ENCODE measurements around the gene CCDC86. TPM values are rescaled to one million over a fixed set of nuclear protein-coding genes. Genes with fewer than 3 reads are reported as not detected.

The CCDC86 gene
- total RNA-seq, 4 donors from 2014 or later = 15.9 to 41.1 (median 27.3) TPM

DNA sequence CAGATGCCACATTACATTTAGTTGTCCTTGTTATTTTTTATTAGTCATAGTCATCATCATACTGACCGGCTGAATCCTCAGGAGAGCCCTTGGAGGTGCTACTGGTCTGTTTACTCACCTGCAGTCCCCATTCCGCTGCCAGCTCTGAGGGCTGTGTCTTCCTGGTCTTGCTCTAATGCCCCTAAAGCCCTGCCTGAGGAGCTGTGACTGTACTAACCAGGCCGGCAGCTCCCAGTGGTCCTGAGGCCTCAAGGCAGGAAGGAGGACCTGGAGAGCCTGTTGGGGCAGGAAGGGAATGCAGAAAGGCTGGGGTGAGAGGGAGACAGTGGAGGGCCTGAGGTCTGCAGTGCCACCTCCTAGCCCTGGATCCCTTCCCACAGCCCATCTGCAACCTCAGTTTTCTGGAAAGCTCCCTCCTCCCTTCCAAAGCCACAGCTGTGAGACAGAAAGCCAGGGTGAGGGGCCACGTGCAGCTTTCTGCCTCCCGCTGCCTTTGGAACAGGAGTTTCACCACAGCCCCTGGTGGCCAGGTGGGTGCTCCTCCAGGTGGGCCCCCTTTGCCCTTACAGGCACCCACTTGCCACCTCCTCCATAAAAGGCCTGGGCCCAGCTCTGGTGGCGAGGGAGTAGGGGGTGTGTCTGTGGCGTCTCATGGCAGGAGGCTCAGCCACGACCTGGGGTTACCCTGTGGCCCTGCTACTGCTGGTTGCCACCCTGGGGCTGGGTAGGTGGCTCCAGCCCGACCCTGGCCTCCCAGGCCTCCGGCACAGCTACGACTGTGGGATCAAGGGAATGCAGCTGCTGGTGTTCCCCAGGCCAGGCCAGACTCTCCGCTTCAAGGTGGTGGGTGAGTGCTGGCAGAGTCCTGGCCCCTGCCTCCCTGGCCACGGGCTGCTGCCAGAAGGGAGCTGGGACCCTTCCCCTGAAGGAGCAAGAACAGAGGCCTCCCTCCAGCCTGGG is 25.3 kb downstream of the CCDC86 start, which contains the start of gene ZP1:
TSS of gene ZP1 (plus strand) at position 632 of the 960 bp plus-strand sequence. CDS start at position 652, 20 bp downstream.
- Histone ChIP-seq H3K27ac (no peak within 1 kb of the TSS), H3K36me3 (no peaks in the 10 kb centered on the region), H3K9me3 (no peaks in the 10 kb centered on the region), H3K4me1 (peaks cover 0 to 11% (median 0%) of the 10 kb centered on the region in 4 donors), H3K4me3 (no peak within 1 kb of the TSS), H3K27me3 (no peaks in the 10 kb centered on the region)
- peak; percentile 23 to 41 for DNase-seq (ENCODE audit: low spot score in 2 of 2)
- 47 to 70% methylated on average over 9 to 13 of the region's 13 CpGs for WGBS, 2 donors
- TF ChIP-seq, protein P1, sequence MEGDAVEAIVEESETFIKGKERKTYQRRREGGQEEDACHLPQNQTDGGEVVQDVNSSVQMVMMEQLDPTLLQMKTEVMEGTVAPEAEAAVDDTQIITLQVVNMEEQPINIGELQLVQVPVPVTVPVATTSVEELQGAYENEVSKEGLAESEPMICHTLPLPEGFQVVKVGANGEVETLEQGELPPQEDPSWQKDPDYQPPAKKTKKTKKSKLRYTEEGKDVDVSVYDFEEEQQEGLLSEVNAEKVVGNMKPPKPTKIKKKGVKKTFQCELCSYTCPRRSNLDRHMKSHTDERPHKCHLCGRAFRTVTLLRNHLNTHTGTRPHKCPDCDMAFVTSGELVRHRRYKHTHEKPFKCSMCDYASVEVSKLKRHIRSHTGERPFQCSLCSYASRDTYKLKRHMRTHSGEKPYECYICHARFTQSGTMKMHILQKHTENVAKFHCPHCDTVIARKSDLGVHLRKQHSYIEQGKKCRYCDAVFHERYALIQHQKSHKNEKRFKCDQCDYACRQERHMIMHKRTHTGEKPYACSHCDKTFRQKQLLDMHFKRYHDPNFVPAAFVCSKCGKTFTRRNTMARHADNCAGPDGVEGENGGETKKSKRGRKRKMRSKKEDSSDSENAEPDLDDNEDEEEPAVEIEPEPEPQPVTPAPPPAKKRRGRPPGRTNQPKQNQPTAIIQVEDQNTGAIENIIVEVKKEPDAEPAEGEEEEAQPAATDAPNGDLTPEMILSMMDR (IDR thresholded peaks at IDR 0.05) = no peak
- TF ChIP-seq POLR2A (IDR thresholded peaks at IDR 0.05) (no peak), EP300 (IDR thresholded peaks at IDR 0.05) (no peak)

DNA sequence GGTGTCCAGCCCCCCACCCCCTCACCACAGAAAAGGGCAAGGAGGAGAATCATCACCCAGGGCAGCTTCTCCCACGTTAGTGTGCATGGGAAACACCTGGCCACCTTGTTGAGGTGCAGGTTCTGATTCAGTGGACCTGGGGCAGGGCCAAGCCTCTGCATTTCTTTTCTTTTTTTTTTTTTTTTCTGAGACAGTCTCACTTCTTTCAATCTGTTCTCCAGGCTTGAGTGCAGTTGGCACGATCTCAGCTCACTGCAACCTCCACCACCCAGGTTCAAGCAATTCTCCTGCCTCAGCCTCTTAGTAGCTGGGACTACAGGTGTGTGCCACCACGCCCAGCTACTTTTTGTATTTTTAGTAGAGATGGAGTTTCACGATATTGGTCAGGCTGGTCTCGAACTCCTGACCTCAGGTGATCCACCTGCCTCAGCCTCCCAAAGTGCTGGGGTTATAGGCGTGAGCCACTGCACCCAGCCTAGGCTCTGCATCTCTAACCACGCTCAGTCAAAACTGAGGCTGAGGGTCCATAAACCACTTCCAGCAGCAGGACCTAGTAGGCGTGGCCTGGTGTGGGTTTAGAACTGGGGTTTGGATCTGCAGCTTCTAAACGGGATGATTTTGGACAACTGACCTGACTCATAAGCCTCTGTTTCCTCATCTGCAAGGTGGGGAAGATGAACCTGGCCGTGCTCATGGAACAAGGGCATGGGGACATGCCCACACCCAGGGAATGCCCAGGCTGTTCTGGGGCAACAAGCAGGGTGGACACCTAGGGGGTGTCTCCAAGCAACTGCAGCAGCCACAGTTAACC is 26.2 kb downstream of the CCDC86 start:
- Histone ChIP-seq H3K4me1 (peaks cover 0 to 19% (median 0%) of the 10 kb centered on the region in 4 donors), H3K27ac (no peak overlapping the region), H3K27me3 (no peaks in the 10 kb centered on the region), H3K4me3 (no peak overlapping the region), H3K36me3 (no peaks in the 10 kb centered on the region), H3K9me3 (no peaks in the 10 kb centered on the region)
- WGBS, 2 donors = 76 to 82% methylated on average over 10 of the region's 10 CpGs
- TF ChIP-seq EP300 (IDR thresholded peaks at IDR 0.05) (no peak), POLR2A (IDR thresholded peaks at IDR 0.05) (no peak)
- TF ChIP-seq, protein P1 (IDR thresholded peaks at IDR 0.05) = no peak
- DNase-seq (ENCODE audit: low spot score in 2 of 2) = no peak

DNA sequence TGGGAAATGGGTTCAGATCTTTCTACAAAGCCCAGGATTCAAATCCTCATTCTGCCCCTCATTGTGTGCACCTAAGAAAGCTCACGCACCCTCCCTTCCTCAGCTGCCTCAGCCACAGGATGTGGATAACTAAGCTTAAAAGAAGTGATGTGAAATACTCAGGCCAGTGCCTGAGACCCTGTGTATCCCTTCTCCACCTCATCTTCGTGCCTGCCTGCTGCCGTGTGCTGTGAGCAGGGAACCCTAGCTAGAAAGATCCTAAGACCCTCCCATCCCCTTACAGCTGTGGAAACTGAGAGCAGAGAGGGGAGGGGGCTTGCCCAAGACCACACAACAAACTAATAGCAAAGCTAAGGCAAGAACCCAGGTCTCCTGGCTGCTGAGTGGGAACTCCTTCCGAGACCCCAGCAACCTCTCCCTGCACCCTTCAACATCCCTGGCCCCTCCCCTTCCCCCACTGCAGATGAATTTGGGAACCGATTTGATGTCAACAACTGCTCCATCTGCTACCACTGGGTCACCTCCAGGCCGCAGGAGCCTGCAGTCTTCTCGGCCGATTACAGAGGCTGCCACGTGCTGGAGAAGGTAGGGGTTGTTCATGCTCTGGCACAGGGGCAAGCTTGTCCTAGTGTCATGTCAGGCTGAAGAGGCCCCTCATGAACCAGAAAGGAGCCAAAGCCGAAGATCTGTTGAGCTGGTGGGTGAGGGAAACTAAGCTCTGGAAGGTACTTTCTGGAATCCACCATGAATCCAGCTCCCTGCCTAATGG is 27.0 kb downstream of the CCDC86 start:
- no peaks in the 10 kb centered on the region for H3K27me3 ChIP-seq
- no peaks in the 10 kb centered on the region for H3K9me3 ChIP-seq
- no peak for DNase-seq (ENCODE audit: low spot score in 2 of 2)
- H3K4me3 ChIP-seq = no peak overlapping the region
- TF ChIP-seq POLR2A (IDR thresholded peaks at IDR 0.05) = no peak
- TF ChIP-seq, protein P1 (IDR thresholded peaks at IDR 0.05) = no peak
- no peak for TF ChIP-seq EP300 (IDR thresholded peaks at IDR 0.05)
- no peak overlapping the region for H3K27ac ChIP-seq
- H3K4me1 ChIP-seq = peaks cover 0 to 24% (median 0%) of the 10 kb centered on the region in 4 donors
- WGBS, 2 donors = 75 to 81% methylated on average over 9 to 10 of the region's 10 CpGs
- H3K36me3 ChIP-seq = no peaks in the 10 kb centered on the region

DNA sequence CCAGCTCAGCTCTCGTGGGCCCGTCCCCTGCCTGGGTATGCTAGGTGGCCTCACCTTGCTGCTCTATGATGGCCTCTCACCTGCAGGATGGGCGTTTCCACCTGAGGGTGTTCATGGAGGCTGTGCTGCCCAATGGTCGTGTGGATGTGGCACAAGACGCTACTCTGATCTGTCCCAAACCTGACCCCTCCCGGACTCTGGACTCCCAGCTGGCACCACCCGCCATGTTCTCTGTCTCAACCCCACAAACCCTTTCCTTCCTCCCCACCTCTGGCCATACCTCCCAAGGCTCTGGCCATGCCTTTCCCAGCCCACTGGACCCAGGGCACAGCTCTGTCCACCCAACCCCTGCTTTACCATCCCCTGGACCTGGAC is 27.5 kb downstream of the CCDC86 start:
- TF ChIP-seq EP300 (IDR thresholded peaks at IDR 0.05) (no peak), POLR2A (IDR thresholded peaks at IDR 0.05) (no peak)
- TF ChIP-seq, protein P1 (IDR thresholded peaks at IDR 0.05) = no peak
- no peak overlapping the region for H3K27ac ChIP-seq
- no peak overlapping the region for H3K4me3 ChIP-seq
- 90 to 95% methylated on average over 7 of the region's 7 CpGs for WGBS, 2 donors
- H3K36me3 ChIP-seq = peaks cover 0 to 2% (median 0%) of the 10 kb centered on the region in 3 donors
- peaks cover 0 to 27% (median 0%) of the 10 kb centered on the region in 4 donors for H3K4me1 ChIP-seq
- H3K9me3 ChIP-seq = no peaks in the 10 kb centered on the region
- no peak for DNase-seq (ENCODE audit: low spot score in 2 of 2)
- no peaks in the 10 kb centered on the region for H3K27me3 ChIP-seq
